Astrocyte (in vitro differentiated cells and primary cell): ENCODE results near the gene KCNK10. TPM values are rescaled to one million over a fixed set of nuclear protein-coding genes. Genes with fewer than 3 reads are reported as not detected.

Experiments
- DNase-seq: peaks from one replicate; pipeline ENCODE4 v3.0.0-alpha.2; 2010; ENCODE audit warnings: low read depth
- FAIRE-seq: peaks from 2 replicates; lab custom pipeline; 2011; peaks lifted over from hg19 to GRCh38; lab: Jason Lieb, UNC
- H2AFZ ChIP-seq: 2 replicates; pipeline ENCODE4 v1.6.0; 2012; ENCODE audit warnings: low read depth, low read length, inconsistent platforms
- H3K27ac ChIP-seq: 2 replicates; pipeline ENCODE4 v1.5.1; 2011; ENCODE audit warnings: low read depth, low read length, inconsistent platforms
- H3K27me3 ChIP-seq: 2 replicates; pipeline ENCODE4 v1.6.0; 2011; ENCODE audit warnings: low read length, inconsistent platforms; ENCODE audit not compliant: insufficient read depth
- H3K36me3 ChIP-seq: 2 replicates; pipeline ENCODE4 v1.5.1; 2011; ENCODE audit warnings: low read length, inconsistent platforms; ENCODE audit not compliant: insufficient read depth
- H3K4me1 ChIP-seq: 2 replicates; pipeline ENCODE4 v1.5.1; 2011; ENCODE audit warnings: low read length, inconsistent platforms; ENCODE audit not compliant: insufficient read depth
- H3K4me2 ChIP-seq: 2 replicates; pipeline ENCODE4 v1.6.0; 2012; ENCODE audit warnings: low read length, inconsistent platforms
- H3K4me3 ChIP-seq: 2 replicates; pipeline ENCODE4 v1.5.1; 2011; ENCODE audit warnings: low read depth, mild to moderate bottlenecking, low read length, inconsistent platforms; ENCODE audit not compliant: insufficient read depth
- H3K79me2 ChIP-seq: 2 replicates; pipeline ENCODE4 v1.6.0; 2012; ENCODE audit warnings: mild to moderate bottlenecking, low read length, inconsistent platforms; ENCODE audit not compliant: insufficient read depth
- H3K9ac ChIP-seq: 2 replicates; pipeline ENCODE4 v1.6.0; 2012; ENCODE audit warnings: mild to moderate bottlenecking, low read length, inconsistent platforms
- H3K9me3 ChIP-seq: 2 replicates; pipeline ENCODE4 v1.5.1; 2012; ENCODE audit warnings: low read depth, mild to moderate bottlenecking, low read length, inconsistent platforms; ENCODE audit not compliant: insufficient read depth
- H4K20me1 ChIP-seq: 2 replicates; pipeline ENCODE4 v1.6.0; 2012; ENCODE audit warnings: low read length, inconsistent platforms; ENCODE audit not compliant: insufficient read depth
- H3K27ac Mint-ChIP-seq: one replicate; pipeline ENCODE4 v1.8.0; 2021; ENCODE audit warnings: mild to moderate bottlenecking, mixed read lengths; ENCODE audit not compliant: unreplicated experiment
- H3K27me3 Mint-ChIP-seq: one replicate; pipeline ENCODE4 v1.8.0; 2021; ENCODE audit warnings: low read depth, mixed read lengths; ENCODE audit not compliant: unreplicated experiment
- H3K36me3 Mint-ChIP-seq: one replicate; pipeline ENCODE4 v1.8.0; 2021; ENCODE audit warnings: low read depth, mixed read lengths; ENCODE audit not compliant: unreplicated experiment
- H3K4me1 Mint-ChIP-seq: one replicate; pipeline ENCODE4 v1.8.0; 2021; ENCODE audit warnings: low read depth, mixed read lengths; ENCODE audit not compliant: unreplicated experiment
- H3K4me3 Mint-ChIP-seq: one replicate; pipeline ENCODE4 v1.8.0; 2021; ENCODE audit warnings: mild to moderate bottlenecking, moderate library complexity, mixed read lengths; ENCODE audit not compliant: unreplicated experiment
- H3K9me3 Mint-ChIP-seq: one replicate; pipeline ENCODE4 v1.8.0; 2021; ENCODE audit warnings: mild to moderate bottlenecking, mixed read lengths; ENCODE audit not compliant: unreplicated experiment
- EZH2 ChIP-seq: IDR thresholded peaks from 2 replicates; pipeline ENCODE4 v1.6.1; 2012; ENCODE audit warnings: mild to moderate bottlenecking, low read length, inconsistent platforms; ENCODE audit not compliant: insufficient read depth
- total RNA-seq: library from RNA; stranded (reverse); gene quantifications from 2 replicates; pipeline ENCODE4 v1.2.1, GENCODE V29; 2021
- TF ChIP-seq, protein P1 (sequence below): IDR thresholded peaks from 2 replicates; pipeline ENCODE4 v1.5.1; 2011; ENCODE audit warnings: low read depth, mild to moderate bottlenecking, inconsistent platforms, low read length, moderate library complexity; ENCODE audit not compliant: insufficient read depth

The KCNK10 gene
- total RNA-seq, 1 donor from 2014 or later: 0.14 TPM

DNA sequence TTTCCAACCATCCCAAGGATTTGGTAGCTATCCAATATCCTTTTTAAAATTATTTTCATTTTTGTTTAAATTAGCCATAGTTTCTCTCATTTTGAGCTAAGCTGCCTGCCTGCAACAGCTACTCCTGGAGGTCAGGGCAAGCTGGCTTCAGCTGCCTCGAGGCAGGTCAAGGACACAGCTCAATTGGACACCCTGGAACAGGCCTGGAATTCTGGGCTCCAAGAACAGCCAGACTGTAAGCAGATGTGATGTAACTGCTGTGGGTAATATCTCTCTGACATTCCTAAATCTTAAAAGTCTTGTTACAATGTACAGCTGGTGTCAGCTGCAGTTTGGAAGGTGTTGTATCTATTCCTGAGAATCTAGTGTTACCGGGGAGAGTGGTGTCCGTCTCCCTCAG lies 119.8 kb downstream of the KCNK10 start:
- FAIRE-seq: no peak
- TF ChIP-seq, protein P1, sequence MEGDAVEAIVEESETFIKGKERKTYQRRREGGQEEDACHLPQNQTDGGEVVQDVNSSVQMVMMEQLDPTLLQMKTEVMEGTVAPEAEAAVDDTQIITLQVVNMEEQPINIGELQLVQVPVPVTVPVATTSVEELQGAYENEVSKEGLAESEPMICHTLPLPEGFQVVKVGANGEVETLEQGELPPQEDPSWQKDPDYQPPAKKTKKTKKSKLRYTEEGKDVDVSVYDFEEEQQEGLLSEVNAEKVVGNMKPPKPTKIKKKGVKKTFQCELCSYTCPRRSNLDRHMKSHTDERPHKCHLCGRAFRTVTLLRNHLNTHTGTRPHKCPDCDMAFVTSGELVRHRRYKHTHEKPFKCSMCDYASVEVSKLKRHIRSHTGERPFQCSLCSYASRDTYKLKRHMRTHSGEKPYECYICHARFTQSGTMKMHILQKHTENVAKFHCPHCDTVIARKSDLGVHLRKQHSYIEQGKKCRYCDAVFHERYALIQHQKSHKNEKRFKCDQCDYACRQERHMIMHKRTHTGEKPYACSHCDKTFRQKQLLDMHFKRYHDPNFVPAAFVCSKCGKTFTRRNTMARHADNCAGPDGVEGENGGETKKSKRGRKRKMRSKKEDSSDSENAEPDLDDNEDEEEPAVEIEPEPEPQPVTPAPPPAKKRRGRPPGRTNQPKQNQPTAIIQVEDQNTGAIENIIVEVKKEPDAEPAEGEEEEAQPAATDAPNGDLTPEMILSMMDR: no peak
- no peak for TF ChIP-seq EZH2
- H2AFZ ChIP-seq: no peak overlapping the region

DNA sequence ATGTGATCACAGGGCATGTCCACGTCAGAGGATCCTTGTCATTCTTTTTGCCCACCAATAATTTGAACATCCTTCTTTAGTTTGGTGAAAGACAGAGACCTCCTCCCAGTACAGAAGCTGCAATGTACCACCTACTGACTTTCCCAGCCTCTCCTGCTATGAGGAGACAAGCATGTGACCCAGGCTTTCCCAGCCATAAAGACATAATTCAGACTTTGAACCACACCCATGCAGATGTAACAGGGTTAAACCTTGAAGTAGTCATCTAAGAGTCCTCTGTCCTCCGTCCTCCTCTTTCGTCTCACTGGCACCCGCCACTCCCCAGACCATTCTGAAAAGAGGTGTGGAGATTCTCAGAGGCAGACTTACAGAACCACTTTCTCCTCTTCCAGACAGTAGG lies 120.8 kb downstream of the KCNK10 start:
- peaks cover 16% of the 10 kb centered on the region for H3K27me3 Mint-ChIP-seq
- H3K27ac Mint-ChIP-seq: no peak overlapping the region
- Histone ChIP-seq H3K27me3 (no peaks in the 10 kb centered on the region), H3K4me2 (no peak overlapping the region), H3K79me2 (no peaks in the 10 kb centered on the region), H4K20me1 (no peaks in the 10 kb centered on the region), H3K36me3 (no peaks in the 10 kb centered on the region), H3K27ac (no peak overlapping the region), H3K9ac (no peak overlapping the region), H3K4me3 (no peak overlapping the region), H3K9me3 (no peaks in the 10 kb centered on the region), H2AFZ (no peak overlapping the region), H3K4me1 (no peaks in the 10 kb centered on the region)
- FAIRE-seq: no peak
- no peak for DNase-seq
- no peaks in the 10 kb centered on the region for H3K4me1 Mint-ChIP-seq
- peaks cover 3% of the 10 kb centered on the region for H3K9me3 Mint-ChIP-seq
- no peaks in the 10 kb centered on the region for H3K36me3 Mint-ChIP-seq
- TF ChIP-seq, protein P1: no peak
- TF ChIP-seq EZH2: no peak
- no peak overlapping the region for H3K4me3 Mint-ChIP-seq

More for the DNA sequence above, 119.8 kb downstream of the KCNK10 start:
- Histone ChIP-seq H3K9ac (no peak overlapping the region), H3K79me2 (no peaks in the 10 kb centered on the region), H3K27me3 (no peaks in the 10 kb centered on the region), H4K20me1 (no peaks in the 10 kb centered on the region), H3K27ac (no peak overlapping the region), H3K4me2 (no peak overlapping the region), H3K36me3 (no peaks in the 10 kb centered on the region), H3K9me3 (no peaks in the 10 kb centered on the region), H3K4me3 (no peak overlapping the region), H3K4me1 (no peaks in the 10 kb centered on the region)
- peaks cover 16% of the 10 kb centered on the region for H3K27me3 Mint-ChIP-seq
- H3K4me1 Mint-ChIP-seq: no peaks in the 10 kb centered on the region
- no peak overlapping the region for H3K27ac Mint-ChIP-seq
- H3K4me3 Mint-ChIP-seq: no peak overlapping the region
- H3K9me3 Mint-ChIP-seq: peaks cover 3% of the 10 kb centered on the region
- H3K36me3 Mint-ChIP-seq: no peaks in the 10 kb centered on the region
- no peak for DNase-seq

GRCh38 chr14:88201851-88202250 lies 121.2 kb downstream of the KCNK10 start:
- Histone ChIP-seq H3K9ac (no peak overlapping the region), H3K36me3 (no peaks in the 10 kb centered on the region), H4K20me1 (no peaks in the 10 kb centered on the region), H3K4me2 (no peak overlapping the region), H3K4me3 (no peak overlapping the region), H3K9me3 (no peaks in the 10 kb centered on the region), H3K79me2 (no peaks in the 10 kb centered on the region), H2AFZ (no peak overlapping the region), H3K4me1 (no peaks in the 10 kb centered on the region), H3K27ac (no peak overlapping the region), H3K27me3 (peaks cover 1% of the 10 kb centered on the region)
- Mint-ChIP-seq H3K9me3 (peaks cover 3% of the 10 kb centered on the region), H3K4me3 (no peak overlapping the region), H3K27me3 (peaks cover 16% of the 10 kb centered on the region), H3K27ac (no peak overlapping the region), H3K4me1 (no peaks in the 10 kb centered on the region), H3K36me3 (no peaks in the 10 kb centered on the region)
- TF ChIP-seq, protein P1: no peak
- no peak for TF ChIP-seq EZH2
- DNase-seq (no peak), FAIRE-seq (no peak)
